Gastroesophageal sphincter (tissue), 4 donors: ENCODE results near the gene ARNT2. TPM values are rescaled to one million over a fixed set of nuclear protein-coding genes. Genes with fewer than 3 reads are reported as not detected.

Experiments
- ATAC-seq: fragments of 150-250 bp; one replicate; pipeline ENCODE4 v1.9.1; 2016; ENCODE audit warnings: mild to moderate bottlenecking, moderate library complexity
- H3K27ac ChIP-seq, 4 donors: fragments of 200-600 bp; sonication (generic) in 3 of 4; 1 replicate in 3 of 4; 2 replicates in 1 of 4; pipeline ENCODE4 v1.5.1; 2016 to 2019
- H3K27me3 ChIP-seq: fragments of 200-600 bp; sonication (generic); one replicate; pipeline ENCODE4 v1.5.1; 2019
- H3K36me3 ChIP-seq, 2 donors: fragments of 200-600 bp; sonication (generic); one replicate each; pipeline ENCODE4 v1.5.1; 2019; ENCODE audit warnings: control low read depth in 1 of 2
- H3K4me1 ChIP-seq, 3 donors: fragments of 200-600 bp; sonication (generic); 1 replicate in 2 of 3; 2 replicates in 1 of 3; pipeline ENCODE4 v1.5.1; 2016 to 2019; ENCODE audit warnings: control low read depth in 2 of 3
- H3K4me3 ChIP-seq, 2 donors: fragments of 200-600 bp; sonication (generic); one replicate each; pipeline ENCODE4 v1.5.1; 2019; ENCODE audit warnings: mild to moderate bottlenecking in 1 of 2, moderate library complexity in 1 of 2
- H3K9me3 ChIP-seq, 3 donors: fragments of 200-600 bp; sonication (generic); one replicate each; pipeline ENCODE4 v1.5.1; 2017 to 2019; ENCODE audit warnings: control low read depth in 2 of 3
- EP300 ChIP-seq: sonication (generic); formaldehyde crosslinking; IDR thresholded peaks from one replicate; pipeline ENCODE4 v1.6.1; 2017; ENCODE audit warnings: antibody characterized with exemption, mild to moderate bottlenecking
- POLR2A ChIP-seq, 2 donors: fragments of 450-650 bp; IDR thresholded peaks; one replicate each; pipeline ENCODE4 v1.6.1; 2017; ENCODE audit warnings: antibody characterized with exemption in 2 of 2, mild to moderate bottlenecking in 2 of 2, moderate library complexity in 1 of 2
- POLR2AphosphoS5 ChIP-seq: sonication (generic); formaldehyde crosslinking; IDR thresholded peaks from one replicate; pipeline ENCODE4 v1.6.1; 2017; ENCODE audit warnings: antibody characterized with exemption
- WGBS, 2 donors: methylation state at CpG; one replicate each; pipeline ENCODE4 v1.1.5; 2018; ENCODE audit warnings: low coverage in 1 of 2; 5-methylcytosine and 5-hydroxymethylcytosine counted together
- total RNA-seq, 4 donors: library from RNA; depleted of rRNA; stranded (reverse); fragments of >200 nt; gene quantifications; one replicate each; pipeline ENCODE4 v1.1.0, GENCODE V29; 2016
- TF ChIP-seq, protein P1 (sequence below), 4 experiments: fragments of 200-600 bp in 2 of 4; fragments of 450-650 bp in 2 of 4; sonication (generic) in 1 of 4; IDR thresholded peaks; one replicate each; pipeline ENCODE4 v1.5.1; 2017 to 2019; ENCODE audit warnings: antibody characterized with exemption in 4 of 4, mild to moderate bottlenecking in 2 of 4, moderate library complexity in 2 of 4

Gene ARNT2
- total RNA-seq, 4 donors from 2014 or later: 6.7 to 11.6 (median 9.4) TPM

- Histone ChIP-seq H3K36me3 (peaks cover 0 to 26% of the 10 kb centered on the region in 2 donors), H3K4me3 (no peak overlapping the region), H3K4me1 (peaks cover 0 to 6% (median 0%) of the 10 kb centered on the region in 3 donors), H3K27me3 (no peaks in the 10 kb centered on the region), H3K9me3 (peaks cover 0 to 14% (median 0%) of the 10 kb centered on the region in 3 donors), H3K27ac (no peak overlapping the region)
- peak; percentile 31 for ATAC-seq
- TF ChIP-seq POLR2A (IDR thresholded peaks at IDR 0.05): no peak
- no peak for TF ChIP-seq POLR2AphosphoS5
- no peak for TF ChIP-seq EP300
- TF ChIP-seq, protein P1, sequence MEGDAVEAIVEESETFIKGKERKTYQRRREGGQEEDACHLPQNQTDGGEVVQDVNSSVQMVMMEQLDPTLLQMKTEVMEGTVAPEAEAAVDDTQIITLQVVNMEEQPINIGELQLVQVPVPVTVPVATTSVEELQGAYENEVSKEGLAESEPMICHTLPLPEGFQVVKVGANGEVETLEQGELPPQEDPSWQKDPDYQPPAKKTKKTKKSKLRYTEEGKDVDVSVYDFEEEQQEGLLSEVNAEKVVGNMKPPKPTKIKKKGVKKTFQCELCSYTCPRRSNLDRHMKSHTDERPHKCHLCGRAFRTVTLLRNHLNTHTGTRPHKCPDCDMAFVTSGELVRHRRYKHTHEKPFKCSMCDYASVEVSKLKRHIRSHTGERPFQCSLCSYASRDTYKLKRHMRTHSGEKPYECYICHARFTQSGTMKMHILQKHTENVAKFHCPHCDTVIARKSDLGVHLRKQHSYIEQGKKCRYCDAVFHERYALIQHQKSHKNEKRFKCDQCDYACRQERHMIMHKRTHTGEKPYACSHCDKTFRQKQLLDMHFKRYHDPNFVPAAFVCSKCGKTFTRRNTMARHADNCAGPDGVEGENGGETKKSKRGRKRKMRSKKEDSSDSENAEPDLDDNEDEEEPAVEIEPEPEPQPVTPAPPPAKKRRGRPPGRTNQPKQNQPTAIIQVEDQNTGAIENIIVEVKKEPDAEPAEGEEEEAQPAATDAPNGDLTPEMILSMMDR (IDR thresholded peaks at IDR 0.05): peak in 2 of 4 experiments; percentile 18 to 49
- WGBS, 2 donors: 51 to 70% methylated on average over 4 of the region's 4 CpGs
Measured at GRCh38 chr15:80512726-80513660, 108.8 kb downstream of the ARNT2 start.

- H3K4me1 ChIP-seq: no peaks in the 10 kb centered on the region
- H3K9me3 ChIP-seq: peaks cover 0 to 14% (median 0%) of the 10 kb centered on the region in 3 donors
- H3K27ac ChIP-seq: no peak overlapping the region
- peaks cover 0 to 26% of the 10 kb centered on the region in 2 donors for H3K36me3 ChIP-seq
- peak; percentile 60 for ATAC-seq
- TF ChIP-seq POLR2AphosphoS5 (no peak), EP300 (no peak), POLR2A (IDR thresholded peaks at IDR 0.05) (no peak)
- TF ChIP-seq, protein P1 (IDR thresholded peaks at IDR 0.05): no peak
- no peak overlapping the region for H3K4me3 ChIP-seq
- WGBS, 2 donors: 82 to 92% methylated on average over 7 to 8 of the region's 10 CpGs
- H3K27me3 ChIP-seq: no peaks in the 10 kb centered on the region
Measured at GRCh38 chr15:80514071-80514780, 110.0 kb downstream of the ARNT2 start.

DNA sequence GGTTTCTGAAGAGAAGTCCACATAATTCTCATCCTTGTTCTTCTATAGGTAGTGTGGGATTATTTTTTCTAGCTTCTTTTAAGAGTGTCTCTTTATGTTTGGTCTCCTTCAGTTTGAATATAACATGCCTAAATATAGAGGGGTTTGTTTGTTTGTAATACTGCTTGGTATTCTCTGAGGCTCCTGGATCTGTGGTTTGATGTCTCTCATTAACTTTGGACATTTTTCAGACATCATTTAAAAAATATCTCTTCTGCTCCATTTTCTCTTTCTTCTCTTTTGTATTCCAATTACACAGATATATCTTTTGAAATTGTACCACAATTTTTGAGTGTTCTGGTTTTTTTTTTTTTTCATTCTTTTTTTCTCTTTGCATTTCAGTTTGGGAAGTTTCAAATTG, 113.1 kb downstream of the ARNT2 start:
- TF ChIP-seq POLR2AphosphoS5 (no peak), POLR2A (IDR thresholded peaks at IDR 0.05) (no peak), EP300 (no peak)
- TF ChIP-seq, protein P1 (IDR thresholded peaks at IDR 0.05): no peak
- Histone ChIP-seq H3K36me3 (peaks cover 0 to 26% of the 10 kb centered on the region in 2 donors), H3K27ac (no peak overlapping the region), H3K9me3 (peaks cover 0 to 14% (median 0%) of the 10 kb centered on the region in 3 donors), H3K27me3 (no peaks in the 10 kb centered on the region), H3K4me1 (no peaks in the 10 kb centered on the region), H3K4me3 (no peak overlapping the region)
- ATAC-seq: no peak

GRCh38 chr15:80518522-80518921, 114.3 kb downstream of the ARNT2 start:
- no peak for ATAC-seq
- Histone ChIP-seq H3K4me1 (no peaks in the 10 kb centered on the region), H3K4me3 (no peak overlapping the region), H3K27ac (no peak overlapping the region), H3K36me3 (peaks cover 0 to 26% of the 10 kb centered on the region in 2 donors), H3K9me3 (peaks cover 0 to 14% (median 0%) of the 10 kb centered on the region in 3 donors), H3K27me3 (no peaks in the 10 kb centered on the region)
- TF ChIP-seq EP300 (no peak), POLR2A (IDR thresholded peaks at IDR 0.05) (no peak), POLR2AphosphoS5 (no peak)
- TF ChIP-seq, protein P1 (IDR thresholded peaks at IDR 0.05): no peak
- WGBS, 2 donors: 87 to 100% methylated on average over 1 of the region's 1 CpG
